Stimulated activated CD8-positive, alpha-beta memory T cell treated with anti-CD3 and anti-CD28 coated beads, Interleukin-2, amount 100 ng/mL, for 1 hour (primary cell): ENCODE measurements around the gene PNLDC1.

Source experiments
- DNase-seq, 2 donors: peaks; one replicate each; pipeline ENCODE4 v3.0.0-alpha.2; 2020; ENCODE audit warnings: low read depth in 2 of 2

The PNLDC1 gene

GRCh38 chr6:159800141-159800865, at the start of gene PNLDC1:
Gene PNLDC1, plus strand, starts transcription at chr6:159800276. Its CDS starts 32 bp downstream, at chr6:159800308.
- DNase-seq: no peak

GRCh38 chr6:159751448-159751847, 48.6 kb upstream of the PNLDC1 start:
- no peak for DNase-seq

GRCh38 chr6:159753081-159753872, 46.8 kb upstream of the PNLDC1 start:
- DNase-seq: no peak

- DNase-seq: no peak
Observed at GRCh38 chr6:159754401-159754800, 45.7 kb upstream of the PNLDC1 start.

- DNase-seq: no peak
Observed at GRCh38 chr6:159754959-159755914, 44.8 kb upstream of the PNLDC1 start.

GRCh38 chr6:159756508-159756907, 43.6 kb upstream of the PNLDC1 start:
- no peak for DNase-seq

GRCh38 chr6:159758031-159759001, 41.8 kb upstream of the PNLDC1 start:
- no peak for DNase-seq

GRCh38 chr6:159759645-159760044, 40.4 kb upstream of the PNLDC1 start:
- no peak for DNase-seq

- no peak for DNase-seq
Observed at GRCh38 chr6:159760602-159761057, 39.4 kb upstream of the PNLDC1 start.

GRCh38 chr6:159761129-159761872, 38.8 kb upstream of the PNLDC1 start:
- peak in 1 of 2 donors; percentile 10 for DNase-seq

GRCh38 chr6:159761873-159762680, 38.0 kb upstream of the PNLDC1 start, which contains the start of gene ACAT2:
Gene ACAT2, plus strand, starts transcription at chr6:159762045. Its CDS starts 43 bp downstream, at chr6:159762088.
- peak; percentile 82 to 85 for DNase-seq

GRCh38 chr6:159762681-159763293, 37.3 kb upstream of the PNLDC1 start:
- DNase-seq: peak in 1 of 2 donors; percentile 5

- DNase-seq: no peak
Observed at GRCh38 chr6:159766906-159767305, 33.2 kb upstream of the PNLDC1 start.

GRCh38 chr6:159769470-159769869, 30.6 kb upstream of the PNLDC1 start:
- no peak for DNase-seq

- no peak for DNase-seq
Observed at GRCh38 chr6:159772196-159772595, 27.9 kb upstream of the PNLDC1 start.

- no peak for DNase-seq
Observed at GRCh38 chr6:159777240-159777904, 22.7 kb upstream of the PNLDC1 start.

GRCh38 chr6:159778131-159778530, 21.9 kb upstream of the PNLDC1 start:
- DNase-seq: no peak
